Stimulated activated CD8-positive, alpha-beta memory T cell treated with anti-CD3 and anti-CD28 coated beads, Interleukin-15, amount 100 ng/mL, for 24 hours (primary cell): ENCODE data around the gene PSG3.
"Not testable (repeated sequence)": the region's sequence is repeated elsewhere in the genome, so short reads cannot be mapped to it uniquely, and the experiment has no call there.

Experiments
- DNase-seq: peaks from one replicate; pipeline ENCODE4 v3.0.0-alpha.2; 2020; ENCODE audit warnings: low read depth

PSG3 gene

DNA sequence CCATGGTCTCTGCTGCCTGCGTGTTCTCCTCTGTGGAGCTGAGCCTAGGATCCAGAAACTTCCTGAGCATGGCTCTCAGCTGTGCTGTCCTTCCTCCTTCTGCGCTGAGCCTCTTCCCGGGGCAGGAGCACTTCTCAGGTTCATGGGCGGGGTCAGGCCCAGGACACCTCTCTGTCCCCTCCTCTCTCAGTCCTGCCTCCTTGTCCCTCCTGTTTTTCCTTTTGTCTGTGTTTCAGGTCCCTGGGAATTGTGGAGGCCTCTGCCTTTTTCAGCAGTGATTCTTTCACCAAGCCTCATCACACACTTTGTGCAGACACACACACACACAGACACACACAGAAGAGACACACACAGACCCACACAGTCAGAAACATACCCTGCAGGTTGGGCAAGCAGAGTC lies at the start of gene PSG3:
Gene PSG3, minus strand, starts transcription at position 101 of the 400 bp plus-strand sequence. Its CDS starts 97 bp downstream, at position 4.
- DNase-seq, result not testable (repeated sequence)

- not testable (repeated sequence) for DNase-seq
Observed at GRCh38 chr19:42788766-42789165, 48.5 kb upstream of the PSG3 start.

DNA sequence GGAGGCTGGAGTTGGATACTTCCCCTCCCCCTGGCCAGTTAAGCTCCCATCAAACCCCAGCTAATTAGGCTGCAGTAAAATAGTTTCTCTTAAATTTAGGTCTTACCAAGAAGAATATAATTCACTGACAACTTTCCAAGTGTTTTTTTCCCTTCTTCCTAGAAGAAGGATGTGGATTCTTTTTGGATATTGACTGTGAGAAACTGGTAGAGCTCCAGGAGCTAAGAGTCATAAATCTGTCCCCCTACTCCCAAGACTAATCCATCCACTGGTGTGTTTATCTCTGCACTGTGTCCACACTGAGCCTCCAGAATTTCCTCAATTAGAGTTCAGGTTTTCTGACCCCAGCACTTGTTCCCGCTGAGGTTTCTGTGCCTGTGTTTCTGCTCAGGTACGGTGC lies 47.5 kb upstream of the PSG3 start:
- not testable (repeated sequence) for DNase-seq

DNA sequence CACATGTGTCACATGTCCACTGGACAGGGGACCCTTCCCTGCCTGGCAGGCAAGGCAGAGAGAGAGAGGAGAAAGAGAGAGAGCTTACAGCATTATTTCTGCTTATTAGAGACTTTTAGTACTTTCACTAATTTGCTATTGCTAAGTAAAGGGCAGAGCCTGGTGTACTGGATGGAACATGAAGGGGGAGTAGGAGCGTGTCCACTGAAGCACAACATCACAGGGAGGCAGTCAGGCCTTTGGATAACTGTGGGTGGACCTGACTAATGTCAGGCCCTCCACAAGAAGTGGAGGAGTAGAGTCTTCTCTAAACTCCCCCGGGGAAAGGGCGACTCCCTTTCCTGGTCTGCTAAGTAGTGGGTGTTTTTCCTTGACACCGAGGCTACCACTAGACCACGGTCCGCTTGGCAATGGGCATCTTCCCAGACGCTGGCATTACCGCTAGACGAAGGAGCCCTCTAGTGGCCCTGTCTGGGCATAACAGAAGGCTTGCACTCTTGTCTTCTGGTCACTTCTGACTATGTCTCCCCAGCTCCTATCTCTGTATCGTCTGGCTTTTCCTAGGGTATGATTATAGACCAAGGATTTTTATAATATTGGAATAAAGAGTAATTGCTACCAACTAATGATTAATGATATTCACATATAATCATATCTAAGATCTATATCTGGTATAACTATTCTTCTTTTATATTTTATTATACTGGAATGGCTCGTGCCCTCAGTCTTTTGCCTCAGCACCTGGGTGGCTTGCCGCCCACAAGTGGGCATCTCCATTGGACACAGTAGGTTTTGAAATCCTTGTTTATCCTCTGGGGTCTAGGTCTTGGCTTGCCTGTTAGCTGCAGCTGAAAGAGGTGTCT lies 36.7 kb upstream of the PSG3 start:
- not testable (repeated sequence) for DNase-seq

GRCh38 chr19:42774510-42775158 lies 34.4 kb upstream of the PSG3 start:
- not testable (repeated sequence) for DNase-seq

- not testable (repeated sequence) for DNase-seq
Observed at GRCh38 chr19:42767319-42767718, 27.0 kb upstream of the PSG3 start.

DNA sequence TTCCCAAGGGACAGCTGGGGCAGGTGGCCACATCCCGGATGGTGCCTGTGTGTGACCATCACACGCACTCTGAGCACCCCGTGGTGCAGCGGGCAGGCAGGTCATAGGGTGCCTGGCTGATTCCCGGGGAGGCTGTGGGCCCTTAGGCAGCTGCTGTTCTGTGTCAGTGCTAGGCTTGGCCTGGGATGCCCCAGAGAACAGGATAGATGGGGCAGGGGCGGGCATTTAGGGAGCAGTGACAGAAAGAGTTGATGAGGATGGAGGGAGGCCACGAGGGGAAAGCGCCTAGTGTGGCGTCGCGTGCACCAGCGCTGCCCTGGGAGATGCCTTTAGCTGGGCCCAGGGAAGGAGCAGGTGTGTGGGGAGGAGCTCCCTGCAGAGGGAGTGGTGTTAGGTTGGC lies 26.6 kb upstream of the PSG3 start:
- not testable (repeated sequence) for DNase-seq

DNA sequence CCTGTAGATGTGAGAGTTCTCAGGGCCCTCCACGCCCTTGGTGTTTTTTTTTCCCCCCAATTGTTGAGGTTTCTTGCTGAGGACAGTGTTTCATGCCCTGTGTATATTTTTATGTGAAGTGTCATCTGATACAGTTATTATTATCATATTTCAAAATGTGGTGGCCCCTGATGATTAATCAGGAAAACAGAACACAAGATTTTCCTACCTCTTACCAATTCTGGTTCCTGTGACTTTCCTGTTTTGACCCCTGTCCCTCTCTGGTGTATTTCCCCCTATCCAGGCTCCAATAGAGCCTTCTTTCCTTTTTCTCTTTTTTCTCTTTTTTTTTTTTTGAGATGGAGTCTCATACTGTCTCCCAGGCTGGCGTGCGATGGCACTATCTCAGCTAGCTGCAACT lies 24.6 kb upstream of the PSG3 start:
- no peak for DNase-seq

GRCh38 chr19:42762789-42763188 lies 22.5 kb upstream of the PSG3 start:
- DNase-seq, result no peak

- not testable (repeated sequence) for DNase-seq
Observed at GRCh38 chr19:42761924-42762295, 21.6 kb upstream of the PSG3 start.

DNA sequence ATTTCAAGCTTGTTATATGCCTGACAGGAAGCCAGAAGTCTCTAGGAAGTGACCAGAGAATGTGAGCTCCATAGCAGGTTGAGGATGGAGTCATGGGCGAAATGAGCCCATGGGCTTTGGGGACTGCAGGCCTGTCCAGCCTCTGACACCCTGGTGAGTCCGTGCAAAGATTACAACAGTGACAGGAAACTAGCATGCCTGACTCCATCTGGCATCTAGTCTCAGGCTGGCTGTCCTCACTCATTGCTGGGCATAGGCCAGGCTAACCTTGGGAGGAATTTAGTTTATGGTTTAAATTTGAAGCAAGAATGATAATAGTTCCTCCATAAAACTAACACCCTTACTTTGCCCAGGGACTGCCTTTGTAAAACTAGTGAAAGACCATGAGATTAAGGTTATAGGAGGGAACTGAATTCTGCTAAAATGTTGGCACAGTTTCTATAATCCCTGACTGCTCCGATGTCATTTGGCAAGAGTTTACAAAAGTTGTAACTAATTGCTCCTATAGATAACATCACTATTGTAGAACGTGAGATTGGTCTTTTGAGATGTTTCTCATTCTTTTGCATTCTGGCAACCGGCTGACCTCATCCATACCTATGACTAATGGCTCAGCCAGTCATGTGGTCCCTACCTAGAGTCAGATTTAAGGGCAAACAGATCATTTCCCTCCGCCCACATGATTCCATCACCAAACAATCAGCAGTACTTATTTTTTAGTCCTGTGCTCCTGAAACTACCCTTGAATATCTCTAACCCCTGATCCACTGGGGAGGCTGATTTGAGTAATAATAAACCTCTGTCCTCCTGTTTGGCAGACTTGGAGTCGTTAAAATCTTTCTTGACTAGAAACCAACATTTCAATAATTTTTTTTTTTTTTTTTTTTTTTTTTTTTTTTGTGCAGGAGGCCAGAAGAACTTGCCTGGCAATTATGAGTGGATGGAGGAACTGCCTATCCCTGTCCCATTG lies 21.0 kb upstream of the PSG3 start:
- not testable (repeated sequence) for DNase-seq

DNA sequence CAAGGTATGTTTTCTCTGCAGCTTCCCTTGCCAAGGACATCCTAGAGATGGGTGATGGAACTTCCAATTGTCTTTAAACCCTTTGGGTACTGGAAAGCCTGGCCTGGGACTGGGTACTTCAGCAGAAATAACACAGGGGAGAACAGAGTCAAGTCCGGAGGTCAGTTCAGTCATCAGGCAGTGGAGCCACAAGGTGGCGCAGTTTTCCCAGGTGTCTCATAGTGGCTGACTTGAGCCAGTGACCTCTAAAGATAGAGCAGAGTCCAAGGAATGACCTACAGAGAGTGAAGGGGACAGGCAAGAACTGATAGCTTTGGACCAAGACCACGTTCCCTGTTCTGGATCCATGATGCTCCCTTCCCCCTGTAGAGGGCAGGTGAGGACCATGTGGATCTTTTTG lies 18.4 kb upstream of the PSG3 start:
- not testable (repeated sequence) for DNase-seq

DNA sequence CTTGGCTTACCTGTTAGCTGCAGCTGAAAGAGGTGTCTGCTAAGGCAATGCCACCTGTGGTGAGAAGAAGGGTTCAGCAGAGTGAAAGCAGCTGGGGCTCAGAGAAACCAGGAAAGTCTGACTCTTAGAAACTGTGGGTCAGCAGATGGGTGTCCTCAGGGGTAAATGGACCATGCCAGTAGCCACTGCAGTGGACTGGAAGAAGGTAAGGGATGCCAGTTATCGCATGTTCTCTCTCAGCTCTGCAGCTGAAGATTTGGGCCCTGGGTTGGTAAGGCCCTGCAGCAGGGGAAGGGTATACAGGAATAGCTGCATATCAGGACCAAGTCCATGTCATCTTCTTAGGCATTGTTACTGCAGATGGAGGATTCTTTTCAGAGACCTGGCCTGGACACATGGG lies 12.0 kb upstream of the PSG3 start:
- DNase-seq, result not testable (repeated sequence)

- DNase-seq, result not testable (repeated sequence)
Observed at GRCh38 chr19:42741726-42742607, 1.7 kb upstream of the PSG3 start.

DNA sequence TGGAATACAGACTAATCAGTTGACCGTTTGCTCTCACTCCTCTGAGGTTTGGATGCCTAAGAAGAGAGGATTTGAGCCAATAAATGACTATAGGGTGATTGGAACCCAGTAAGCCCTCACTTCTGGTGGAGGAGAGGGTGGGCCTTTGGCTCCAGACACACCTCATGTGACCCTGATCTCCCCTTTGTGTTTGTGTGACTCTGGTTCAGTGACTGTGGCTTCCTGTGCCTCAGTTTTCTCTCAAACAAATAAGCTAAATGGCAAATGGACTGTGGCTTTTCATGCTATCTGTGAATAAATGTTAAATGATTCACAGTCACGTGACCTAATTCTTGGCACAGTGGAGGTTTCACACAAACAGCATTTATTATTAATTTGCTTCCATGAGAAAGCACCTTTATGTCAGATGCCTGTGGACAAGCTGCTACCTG lies 2.7 kb downstream of the PSG3 start:
- not testable (repeated sequence) for DNase-seq

DNA sequence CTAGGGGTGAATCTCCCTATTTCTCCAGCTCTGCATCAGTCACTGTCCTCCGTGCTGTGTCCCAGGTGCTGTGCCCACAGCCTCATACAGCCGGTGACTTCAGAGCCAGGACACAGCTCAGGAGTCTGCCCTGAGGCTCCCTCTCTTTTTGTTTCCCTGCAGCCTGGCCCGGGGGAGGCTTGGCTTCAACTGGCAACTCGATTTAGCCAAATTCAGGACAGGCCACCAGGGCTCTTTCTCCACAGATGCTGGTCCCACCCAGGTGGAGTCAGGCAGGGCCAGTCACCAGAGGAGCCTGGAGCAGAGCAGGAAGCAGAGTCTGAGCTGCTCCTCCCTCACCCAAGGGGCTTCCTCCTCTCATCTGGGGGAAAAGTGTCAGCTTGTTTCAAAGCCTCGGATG lies 11.9 kb downstream of the PSG3 start:
- DNase-seq, result not testable (repeated sequence)

DNA sequence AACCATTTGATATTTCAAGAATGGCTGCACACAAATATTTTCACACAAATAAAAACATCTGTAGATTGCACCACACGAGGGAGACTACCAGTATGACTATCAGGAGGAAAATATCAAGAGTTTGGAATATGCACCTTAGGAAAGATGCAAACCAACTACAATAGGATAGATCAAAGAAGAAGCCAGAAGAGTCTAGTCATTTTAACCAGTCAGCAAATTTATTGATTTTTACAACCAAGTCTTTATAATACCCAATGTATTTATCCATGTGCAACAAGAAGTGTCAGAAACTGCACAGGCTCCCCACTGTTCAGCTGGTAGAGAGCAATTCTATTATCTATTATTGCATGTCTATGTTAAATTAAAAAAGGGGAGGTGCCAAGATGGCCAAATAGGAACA lies 26.3 kb downstream of the PSG3 start:
- DNase-seq, result not testable (repeated sequence)

DNA sequence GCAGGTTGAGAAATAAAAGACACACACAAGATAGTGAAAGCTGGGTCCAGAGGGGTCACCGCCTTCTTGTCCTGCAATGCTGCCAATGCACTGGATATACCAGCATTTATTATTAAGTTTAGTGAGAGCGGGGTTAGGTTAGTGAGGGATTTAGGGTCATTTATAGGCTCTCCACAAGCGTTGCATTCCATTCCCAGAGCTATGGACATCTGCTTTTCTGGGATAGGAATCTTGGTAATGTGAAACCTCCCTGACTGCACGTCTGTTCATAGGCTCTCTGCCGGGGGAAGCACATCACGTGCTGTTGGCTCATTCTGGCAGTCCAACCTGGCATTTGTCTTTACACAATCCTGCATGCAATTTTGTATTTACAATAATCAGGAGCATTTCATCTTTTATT lies 27.5 kb downstream of the PSG3 start:
- not testable (repeated sequence) for DNase-seq

GRCh38 chr19:42710986-42711385 lies 29.3 kb downstream of the PSG3 start:
- not testable (repeated sequence) for DNase-seq

DNA sequence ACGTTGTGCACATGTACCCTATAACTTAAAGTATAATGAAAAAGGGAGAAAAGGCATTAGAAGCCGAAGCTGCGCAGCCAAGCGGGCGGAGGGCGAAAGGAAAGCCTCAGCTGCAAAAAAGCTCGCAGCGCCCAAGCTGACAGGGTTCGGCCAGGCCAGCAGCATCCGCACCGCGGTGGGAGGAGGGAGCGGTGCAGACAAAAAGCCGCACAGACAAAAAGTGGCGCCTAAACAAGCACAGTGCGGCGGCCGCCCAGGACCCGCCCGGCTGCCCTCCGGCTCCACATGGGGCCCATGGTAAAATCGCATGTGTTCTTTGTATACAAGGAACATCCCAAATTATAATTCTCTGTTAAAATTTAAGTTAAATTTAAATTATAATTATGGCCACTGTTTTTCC lies 42.4 kb downstream of the PSG3 start:
- no peak for DNase-seq
